IMR-90 (cell line): ENCODE measurements around the gene RNF31. TPM values are rescaled to one million over a fixed set of nuclear protein-coding genes. Genes with fewer than 3 reads are reported as not detected.

ENCODE experiments used
- ATAC-seq: fragments of 200-7000 bp; cut with Tn5 transposase; 2 replicates; pipeline ENCODE4 v1.9.1; 2020; ENCODE audit warnings: low read depth, mild to moderate bottlenecking, moderate library complexity
- BruUV-seq: library from RNA; stranded (reverse); fragments of 400-500 nt; replicated peaks from 2 replicates; lab custom pipeline; 2021; lab: Mats Ljungman, UMichigan
- CTCF ChIA-PET: fragments of 300-600 bp; formaldehyde crosslinking; extraction: SDS; loops from one replicate; lab custom pipeline; 2021; ENCODE audit warnings: antibody characterized with exemption; lab: Yijun Ruan, JAX
- POLR2A ChIA-PET: fragments of 300-600 bp; sonication (Branson Sonifier 250); formaldehyde crosslinking; loops from one replicate; lab custom pipeline; 2022; ENCODE audit warnings: antibody characterized with exemption; ENCODE audit not compliant: unreplicated experiment; lab: Charles Lee
- DNase-seq: peaks from one replicate; pipeline ENCODE4 v3.0.0; 2013
- H2AFZ ChIP-seq: replicated peaks from 2 replicates; pipeline ENCODE3; 2013; ENCODE audit warnings: low read length, mild to moderate bottlenecking; ENCODE audit not compliant: poor library complexity
- H2AK5ac ChIP-seq: 2 replicates; pipeline ENCODE4 v1.6.1; 2013; ENCODE audit warnings: low read depth, low read length, inconsistent platforms
- H2AK9ac ChIP-seq: replicated peaks from 2 replicates; pipeline ENCODE3; 2013; ENCODE audit warnings: mild to moderate bottlenecking, low read depth, low read length, moderate library complexity; ENCODE audit not compliant: poor library complexity
- H2BK120ac ChIP-seq: 2 replicates; pipeline ENCODE4 v1.6.1; 2013; ENCODE audit warnings: low read depth, low read length, inconsistent platforms
- H2BK15ac ChIP-seq: 3 replicates; pipeline ENCODE4 v1.6.1; 2013; ENCODE audit warnings: low read depth, low read length, inconsistent platforms
- H2BK20ac ChIP-seq: 2 replicates; pipeline ENCODE4 v1.6.1; 2013; ENCODE audit warnings: low read depth, mild to moderate bottlenecking, inconsistent platforms, low read length, moderate library complexity
- H2BK5ac ChIP-seq: 2 replicates; pipeline ENCODE4 v1.6.1; 2013; ENCODE audit warnings: mild to moderate bottlenecking, low read depth, low read length, inconsistent platforms; ENCODE audit not compliant: poor library complexity, severe bottlenecking
- H3K14ac ChIP-seq: replicated peaks from 2 replicates; pipeline ENCODE4 v1.6.1; 2013; ENCODE audit warnings: low read depth, low read length, inconsistent platforms
- H3K18ac ChIP-seq: 2 replicates; pipeline ENCODE4 v1.6.1; 2013; ENCODE audit warnings: low read depth, low read length, control low read depth
- H3K23ac ChIP-seq: 2 replicates; pipeline ENCODE4 v1.6.1; 2013; ENCODE audit warnings: low read depth, low read length, inconsistent platforms
- H3K27ac ChIP-seq: 2 replicates; pipeline ENCODE4 v1.5.1; 2013; ENCODE audit warnings: mild to moderate bottlenecking, control low read depth, low read length; ENCODE audit not compliant: insufficient read depth
- H3K27me3 ChIP-seq: 2 replicates; pipeline ENCODE4 v1.6.1; 2013; ENCODE audit warnings: low read length; ENCODE audit not compliant: control insufficient read depth, insufficient read depth
- H3K36me3 ChIP-seq: 2 replicates; pipeline ENCODE4 v1.6.1; 2013; ENCODE audit warnings: low read length, mixed read lengths; ENCODE audit not compliant: control insufficient read depth, insufficient read depth
- H3K4ac ChIP-seq: 2 replicates; pipeline ENCODE4 v1.6.1; 2013; ENCODE audit warnings: low read depth, low read length, inconsistent platforms
- H3K4me1 ChIP-seq: 2 replicates; pipeline ENCODE4 v1.6.1; 2013; ENCODE audit warnings: low read length, mixed read lengths; ENCODE audit not compliant: control insufficient read depth, insufficient read depth
- H3K4me2 ChIP-seq: 2 replicates; pipeline ENCODE4 v1.6.1; 2013; ENCODE audit warnings: low read depth, mild to moderate bottlenecking, control low read depth, low read length, moderate library complexity
- H3K4me3 ChIP-seq: 2 replicates; pipeline ENCODE4 v1.5.1; 2013; ENCODE audit warnings: low read depth, mild to moderate bottlenecking, control low read depth, low read length, moderate library complexity; ENCODE audit not compliant: insufficient read depth
- H3K56ac ChIP-seq: 2 replicates; pipeline ENCODE4 v1.6.1; 2013; ENCODE audit warnings: low read length, inconsistent platforms; ENCODE audit not compliant: insufficient read depth; ENCODE audit errors: extremely low read depth
- H3K79me1 ChIP-seq, 2 experiments: 2 replicates each; pipeline ENCODE4 v1.6.1; 2013; ENCODE audit warnings: low read length in 2 of 2, inconsistent platforms in 1 of 2, low read depth in 1 of 2
- H3K9ac ChIP-seq: 2 replicates; pipeline ENCODE4 v1.6.1; 2013; ENCODE audit warnings: low read depth, low read length, control low read depth
- H3K9me1 ChIP-seq: 2 replicates; pipeline ENCODE4 v1.6.1; 2013; ENCODE audit warnings: low read length, inconsistent platforms; ENCODE audit not compliant: insufficient read depth
- H3K9me3 ChIP-seq: 2 replicates; pipeline ENCODE4 v1.6.1; 2013; ENCODE audit warnings: low read length; ENCODE audit not compliant: control insufficient read depth, insufficient read depth
- H4K20me1 ChIP-seq: 2 replicates; pipeline ENCODE4 v1.6.1; 2013; ENCODE audit warnings: low read length, inconsistent platforms; ENCODE audit not compliant: insufficient read depth
- H4K5ac ChIP-seq: 2 replicates; pipeline ENCODE4 v1.6.1; 2013; ENCODE audit warnings: mild to moderate bottlenecking, low read depth, low read length, control low read depth
- H4K8ac ChIP-seq, 2 experiments: 2 replicates each; pipeline ENCODE4 v1.6.1; 2013; ENCODE audit warnings: low read depth in 2 of 2, low read length in 2 of 2, control low read depth in 1 of 2, inconsistent platforms in 1 of 2
- H4K91ac ChIP-seq: 2 replicates; pipeline ENCODE4 v1.6.1; 2013; ENCODE audit warnings: low read depth, low read length, inconsistent platforms; ENCODE audit not compliant: insufficient read depth
- BHLHE40 ChIP-seq: fragments of 150-350 bp; IDR thresholded peaks from 2 replicates; pipeline ENCODE4 v1.6.1; 2016; ENCODE audit warnings: mild to moderate bottlenecking, low read depth, low read length
- CEBPB ChIP-seq: IDR thresholded peaks from 2 replicates; pipeline ENCODE4 v1.6.1; 2012; ENCODE audit warnings: low read depth, low read length, improper control_type of control experiment
- MAFK ChIP-seq: IDR thresholded peaks from 2 replicates; pipeline ENCODE4 v1.6.1; 2012; ENCODE audit warnings: low read depth, low read length, improper control_type of control experiment
- SMC3 ChIP-seq: fragments of 150-350 bp; IDR thresholded peaks from 2 replicates; pipeline ENCODE4 v1.6.1; 2016; ENCODE audit warnings: low read depth, mild to moderate bottlenecking, antibody characterized with exemption, low read length, moderate library complexity
- WGBS, 2 experiments: methylation state at CpG; one replicate each; pipeline versions ENCODE4 v1.1.5 to v1.1.7; 2013; ENCODE audit warnings: missing lambda C conversion rate in 2 of 2; ENCODE audit not compliant: insufficient read length in 1 of 2; ENCODE audit errors: extremely low coverage in 2 of 2; 5-methylcytosine and 5-hydroxymethylcytosine counted together
- dilution Hi-C: fragments of 300-500 bp; cut with HindIII; formaldehyde crosslinking; loops from one replicate; pipeline ENCODE4 v1.14.3; 2018; ENCODE audit warnings: low sequenced_read_pairs; ENCODE audit not compliant: unreplicated experiment
- in situ Hi-C: fragments of 300-500 bp; cut with MboI; formaldehyde crosslinking; loops from 3 replicates; pipeline ENCODE4 v1.14.3; 2019; ENCODE audit warnings: low sequenced_read_pairs, inconsistent platforms, mixed read lengths
- intact Hi-C: fragments of 100-400 bp; cut with micrococcal nuclease; formaldehyde crosslinking; loops from 2 replicates; pipeline ENCODE4 v1.10.0; 2022
- polyA plus RNA-seq, 3 experiments: library from polyadenylated mRNA; depleted of rRNA; stranded (reverse); fragments of >200 nt; gene quantifications; 2 replicates each; pipeline ENCODE4 v1.2.3, GENCODE V29; 2012; ENCODE audit warnings: low replicate concordance in 1 of 3
- total RNA-seq: library from RNA; depleted of rRNA; stranded (reverse); fragments of >200 nt; gene quantifications from 2 replicates; pipeline ENCODE4 v1.2.3, GENCODE V29; 2012

Gene RNF31
- total and polyA plus RNA-seq, 2 of the 4 experiments (the other 2 are of a cell fraction) = 31.6 to 37.5 TPM

- Histone ChIP-seq H3K27me3 (no peaks in the 10 kb centered on the region), H2BK120ac (no peak overlapping the region), H3K9ac (no peak overlapping the region), H4K91ac (no peak overlapping the region), H3K4me3 (no peak overlapping the region), H4K20me1 (no peaks in the 10 kb centered on the region), H3K56ac (no peak overlapping the region), H3K27ac (no peak overlapping the region), H2BK20ac (no peak overlapping the region), H2AK9ac (peak overlapping the region; percentile 24), H3K4me2 (no peak overlapping the region), H2BK5ac (no peak overlapping the region), H3K36me3 (peaks cover 55% of the 10 kb centered on the region), H3K4ac (no peak overlapping the region), H3K4me1 (peaks cover 7% of the 10 kb centered on the region), H3K23ac (no peak overlapping the region), H2BK15ac (no peak overlapping the region), H3K9me3 (no peaks in the 10 kb centered on the region), H3K14ac (no peak overlapping the region), H4K8ac (no peak overlapping the region), H3K18ac (no peak overlapping the region), H4K5ac (no peak overlapping the region), H2AK5ac (no peak overlapping the region), H2AFZ (no peak overlapping the region), H3K79me1 (peaks cover 10 to 16% of the 10 kb centered on the region in 2 experiments), H3K9me1 (peaks cover 5% of the 10 kb centered on the region)
- in situ Hi-C loops = no loop called here
- ATAC-seq = no peak
- ChIA-PET CTCF (interaction anchor here (0.6 kb wide), 1 partner anchor 1129 kb away, joined by 6 read pairs; no protein-coding TSS in a partner anchor), POLR2A (no interaction called here)
- BruUV-seq = no TSS peak
- dilution Hi-C loops = no loop called here
- intact Hi-C loops = no loop called here
- 90% methylated on average over 7 of the region's 12 CpGs; no CpG with 5 or more reads in 1 of the 2 experiments for WGBS, 2 experiments
- no peak for DNase-seq
- no peak for TF ChIP-seq CEBPB
- TF ChIP-seq MAFK = no peak
- no peak for TF ChIP-seq SMC3
- TF ChIP-seq BHLHE40 = no peak
Measured at GRCh38 chr14:24157331-24157730, 10.0 kb downstream of the RNF31 start.
